GM18868 (cell line): ENCODE data around the gene BANF2.

Source experiments
- ATAC-seq: cut with Tn5 transposase; IDR thresholded peaks from one replicate; pipeline ENCODE4 v1.9.1; 2021; ENCODE audit warnings: mild to moderate bottlenecking, moderate library complexity; ENCODE audit not compliant: unreplicated experiment

The BANF2 gene

GRCh38 chr20:17663486-17663885 is 36.3 kb upstream of the BANF2 start:
- no peak for ATAC-seq

GRCh38 chr20:17664025-17664633 is 35.6 kb upstream of the BANF2 start:
- no peak for ATAC-seq

- ATAC-seq = no peak
Measured at GRCh38 chr20:17665756-17666155, 34.0 kb upstream of the BANF2 start.

GRCh38 chr20:17666481-17666880 is 33.3 kb upstream of the BANF2 start:
- no peak for ATAC-seq

- no peak for ATAC-seq
Measured at GRCh38 chr20:17667445-17667844, 32.3 kb upstream of the BANF2 start.

GRCh38 chr20:17668432-17668831 is 31.3 kb upstream of the BANF2 start:
- ATAC-seq = no peak

- ATAC-seq = no peak
Measured at GRCh38 chr20:17669306-17669931, 30.3 kb upstream of the BANF2 start.

- ATAC-seq = no peak
Measured at GRCh38 chr20:17671011-17671410, 28.8 kb upstream of the BANF2 start.

- no peak for ATAC-seq
Measured at GRCh38 chr20:17671565-17671964, 28.2 kb upstream of the BANF2 start.

- ATAC-seq = no peak
Measured at GRCh38 chr20:17673084-17673483, 26.7 kb upstream of the BANF2 start.

- ATAC-seq = no peak
Measured at GRCh38 chr20:17674722-17675518, 24.8 kb upstream of the BANF2 start.

GRCh38 chr20:17675519-17676377 is 24.0 kb upstream of the BANF2 start:
- ATAC-seq = no peak

GRCh38 chr20:17676378-17676759 is 23.4 kb upstream of the BANF2 start:
- no peak for ATAC-seq

- no peak for ATAC-seq
Measured at GRCh38 chr20:17676942-17677341, 22.8 kb upstream of the BANF2 start.

- no peak for ATAC-seq
Measured at GRCh38 chr20:17678295-17678694, 21.5 kb upstream of the BANF2 start.

- ATAC-seq = no peak
Measured at GRCh38 chr20:17678886-17679285, 20.9 kb upstream of the BANF2 start.

- ATAC-seq = no peak
Measured at GRCh38 chr20:17679941-17680835, 19.6 kb upstream of the BANF2 start.

GRCh38 chr20:17680836-17681725 is 18.7 kb upstream of the BANF2 start:
- ATAC-seq = peak; percentile 42

- peak; percentile 2 for ATAC-seq
Measured at GRCh38 chr20:17681726-17682102, 18.1 kb upstream of the BANF2 start.
